ENCODE data around the gene SYVN1.

Gene SYVN1

DNA sequence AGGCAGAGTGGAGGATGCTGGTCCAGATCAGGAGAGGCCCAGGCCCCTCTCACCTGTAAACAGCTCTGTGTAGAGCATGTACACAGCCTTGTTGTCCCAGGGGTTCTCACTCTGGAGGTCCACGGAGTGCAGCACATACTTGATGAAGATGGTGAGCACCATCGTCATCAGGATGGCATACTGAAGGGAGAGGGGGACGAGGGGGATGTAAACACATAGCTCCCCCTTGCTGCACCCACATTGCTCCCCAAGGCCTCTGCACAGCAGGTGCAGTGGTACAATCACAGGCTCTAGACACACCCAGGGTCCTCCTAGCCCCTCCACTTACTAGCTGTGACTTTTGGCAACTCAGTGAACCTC is 2.9 kb downstream of the SYVN1 start:
- DNase-seq (ENCODE audit: low read depth), result no peak
- TF ChIP-seq CTCF (IDR thresholded peaks at IDR 0.05; ENCODE audit: insufficient read depth, low read depth, low read length, missing control alignments), result no peak
- H3K4me3 ChIP-seq (ENCODE audit: low read depth, low read length), result no peak overlapping the region

DNA sequence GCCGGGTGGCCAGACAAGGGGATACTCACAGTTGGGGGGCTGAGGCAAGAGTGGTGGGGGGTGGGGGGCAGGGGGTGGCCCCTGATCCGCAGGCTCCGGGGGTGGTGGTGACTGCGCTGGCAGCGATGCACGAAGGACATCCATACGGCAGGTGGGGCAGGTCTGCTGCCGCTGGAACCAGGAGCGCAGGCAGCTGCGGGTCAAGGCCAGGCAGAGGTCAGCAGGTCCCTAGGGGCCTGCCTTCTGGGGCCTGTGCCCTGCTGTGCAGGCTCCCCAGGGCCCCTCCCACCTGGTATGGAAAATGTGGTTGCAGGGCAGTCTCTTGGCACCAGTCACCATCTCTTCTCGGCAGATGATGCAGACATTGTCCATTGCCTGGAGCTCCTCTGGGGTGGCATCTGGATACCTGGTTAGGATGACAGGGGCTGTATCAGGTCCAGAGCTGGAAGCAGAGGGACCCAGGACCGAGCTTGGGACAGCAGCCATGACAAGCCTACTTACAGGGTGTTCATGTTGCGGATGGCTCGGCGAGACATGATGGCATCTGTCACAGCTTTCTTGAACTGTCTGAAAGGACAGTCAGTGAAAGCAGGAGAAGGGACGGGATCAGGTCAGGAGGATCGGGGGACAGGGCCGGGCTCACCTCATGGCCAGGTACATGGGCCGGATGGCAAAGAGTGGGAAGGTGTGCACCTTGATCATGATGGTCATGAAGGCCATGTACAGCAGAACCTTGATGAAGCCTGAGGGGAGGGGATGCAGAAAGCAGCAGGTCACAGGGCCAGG is 3.5 kb downstream of the SYVN1 start:
- TF ChIP-seq CTCF (IDR thresholded peaks at IDR 0.05; ENCODE audit: insufficient read depth, low read depth, low read length, missing control alignments), result no peak
- no peak for DNase-seq (ENCODE audit: low read depth)
- H3K4me3 ChIP-seq (ENCODE audit: low read depth, low read length), result no peak overlapping the region

- TF ChIP-seq CTCF (IDR thresholded peaks at IDR 0.05; ENCODE audit: insufficient read depth, low read depth, low read length, missing control alignments), result no peak
- H3K4me3 ChIP-seq (ENCODE audit: low read depth, low read length), result no peak overlapping the region
Measured at GRCh38 chr11:65129649-65130441, 4.5 kb downstream of the SYVN1 start.

GRCh38 chr11:65128182-65129145 is 5.9 kb downstream of the SYVN1 start:
- no peak for TF ChIP-seq CTCF (IDR thresholded peaks at IDR 0.05; ENCODE audit: insufficient read depth, low read depth, low read length, missing control alignments)
- H3K4me3 ChIP-seq (ENCODE audit: low read depth, low read length), result no peak overlapping the region
- DNase-seq (ENCODE audit: low read depth), result no peak

More at GRCh38 chr11:65129649-65130441, 4.5 kb downstream of the SYVN1 start:
- no peak for DNase-seq (ENCODE audit: low read depth)

- TF ChIP-seq CTCF (IDR thresholded peaks at IDR 0.05; ENCODE audit: insufficient read depth, low read depth, low read length, missing control alignments), result no peak
- DNase-seq (ENCODE audit: low read depth), result no peak
- no peak overlapping the region for H3K4me3 ChIP-seq (ENCODE audit: low read depth, low read length)
Measured at GRCh38 chr11:65127473-65128181, 6.7 kb downstream of the SYVN1 start.

Measured in GM12865 (cell line).